Measurements from ENCODE around the gene ATG13.

The ATG13 gene

DNA sequence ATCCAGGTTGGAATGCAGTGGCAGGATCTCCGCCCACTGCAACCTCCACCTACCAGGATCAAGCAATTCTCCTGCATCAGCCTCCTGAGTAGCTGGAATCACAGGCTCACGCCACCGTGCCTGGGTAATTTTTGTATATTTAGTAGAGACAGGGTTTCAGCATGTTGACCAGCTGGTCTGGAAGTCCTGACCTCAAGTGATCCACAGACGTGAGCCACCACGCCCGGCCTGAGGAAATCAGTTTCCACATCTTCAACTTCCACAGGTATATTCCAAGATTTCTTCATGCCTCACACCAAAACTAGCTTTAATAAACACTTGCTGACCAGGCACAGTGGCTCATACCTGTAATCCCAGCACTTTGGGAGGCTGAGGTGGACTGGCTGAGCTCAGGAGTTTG, 8.0 kb upstream of the ATG13 start:
- DNase-seq, result no peak

GRCh38 chr11:46611526-46612304, 5.6 kb upstream of the ATG13 start:
- no peak for DNase-seq

DNA sequence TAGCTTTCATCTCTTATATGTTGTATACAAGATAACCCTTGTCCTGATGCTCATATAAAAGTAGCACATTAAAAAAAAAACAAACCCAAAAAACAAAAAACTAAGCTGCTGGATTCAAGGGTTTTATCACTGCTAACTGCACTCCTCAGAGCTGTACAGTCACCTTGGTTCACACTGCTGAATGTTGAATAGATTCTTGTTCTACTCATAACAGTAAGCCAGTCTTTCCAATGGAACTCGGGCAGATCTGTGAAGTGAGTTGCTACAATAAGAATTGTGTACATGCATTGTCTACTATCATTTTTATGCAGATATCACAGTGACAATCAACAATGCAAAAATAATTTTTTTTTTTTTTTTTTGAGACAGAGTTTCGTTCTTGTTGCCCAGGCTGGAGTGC, 5.0 kb upstream of the ATG13 start:
- no peak for DNase-seq

DNA sequence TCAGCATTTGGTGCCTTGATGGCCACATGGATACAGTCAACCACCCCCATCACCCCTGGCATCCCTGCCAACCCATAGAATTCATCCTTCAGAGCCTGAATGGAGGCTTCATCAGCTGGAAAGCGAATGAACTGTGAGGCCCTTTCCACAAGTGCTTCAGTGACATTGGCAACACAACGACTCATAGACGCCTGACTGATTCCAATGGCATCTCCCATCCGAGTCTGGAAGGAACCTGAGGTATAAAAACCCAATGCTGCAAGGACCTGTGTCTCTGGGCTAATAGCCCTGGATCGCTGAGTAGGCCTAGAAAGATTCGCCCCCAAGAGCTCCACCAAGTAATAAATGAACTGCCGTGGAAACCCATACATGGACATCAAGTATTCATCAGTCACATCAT, 1.6 kb upstream of the ATG13 start:
- no peak for DNase-seq

- DNase-seq, result no peak
Observed at GRCh38 chr11:46616551-46617133, 711 bp upstream of the ATG13 start.

GRCh38 chr11:46617972-46618314, 590 bp downstream of the ATG13 start:
- no peak for DNase-seq

DNA sequence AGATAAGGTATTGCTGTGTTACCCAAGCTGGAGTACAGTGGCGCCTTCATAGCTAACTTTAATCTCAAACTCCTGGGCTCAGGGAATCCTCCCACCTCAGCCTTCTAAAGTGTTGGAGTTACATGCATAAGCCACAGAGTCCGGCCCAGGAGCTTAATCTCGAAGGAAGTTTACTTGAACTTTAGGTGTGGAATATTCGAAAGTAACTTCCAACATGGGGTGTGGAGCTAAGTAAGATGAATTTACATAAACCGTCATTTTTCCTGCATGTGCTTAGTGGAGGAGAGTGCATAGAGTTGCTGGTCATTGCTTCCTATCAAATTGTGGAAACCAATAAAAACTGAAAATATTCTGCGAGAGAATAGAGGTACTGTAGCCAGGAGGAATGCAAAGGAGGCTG, 1.5 kb downstream of the ATG13 start:
- DNase-seq, result no peak

DNA sequence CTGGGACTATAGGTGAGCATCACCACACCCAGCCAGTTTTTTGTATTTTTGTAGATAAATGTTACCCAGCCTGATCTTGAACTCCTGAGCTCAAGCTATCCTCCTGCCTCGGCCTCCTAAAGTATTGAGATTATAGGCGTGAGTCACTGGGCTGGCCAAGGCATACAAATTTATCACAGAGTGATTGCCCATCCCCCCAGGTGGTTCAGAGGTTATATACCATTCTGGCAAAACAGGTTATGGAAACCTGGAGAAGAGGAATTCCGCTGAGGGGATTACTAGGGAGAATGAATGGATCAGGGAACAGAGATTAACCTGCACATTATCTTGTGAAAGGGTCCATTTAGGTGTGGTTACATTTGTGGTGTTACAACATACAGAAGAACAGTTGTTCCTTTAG, 8.1 kb downstream of the ATG13 start:
- DNase-seq, result no peak

GRCh38 chr11:46628961-46629360, 11.6 kb downstream of the ATG13 start:
- no peak for DNase-seq

DNA sequence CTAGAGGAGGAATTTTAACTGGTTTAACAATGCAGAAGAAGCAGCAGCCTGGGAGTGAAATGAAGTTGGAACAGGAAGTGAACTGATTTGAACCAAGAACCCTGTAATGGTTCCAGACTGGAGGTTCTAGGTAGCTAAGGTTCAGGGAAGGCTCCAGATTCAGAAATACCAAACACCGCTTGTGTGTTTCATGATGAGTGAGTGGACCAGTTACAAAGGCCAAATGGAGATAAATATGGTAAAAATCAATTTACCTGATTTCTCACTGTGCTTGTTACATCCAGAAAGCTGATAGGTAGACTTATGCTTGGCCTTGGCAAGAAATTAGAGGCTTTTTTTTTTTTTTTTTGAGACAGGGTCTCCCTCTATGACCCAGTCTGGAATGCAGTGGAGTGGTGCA, 12.9 kb downstream of the ATG13 start:
- no peak for DNase-seq

- no peak for DNase-seq
Observed at GRCh38 chr11:46631676-46632075, 14.3 kb downstream of the ATG13 start.

DNA sequence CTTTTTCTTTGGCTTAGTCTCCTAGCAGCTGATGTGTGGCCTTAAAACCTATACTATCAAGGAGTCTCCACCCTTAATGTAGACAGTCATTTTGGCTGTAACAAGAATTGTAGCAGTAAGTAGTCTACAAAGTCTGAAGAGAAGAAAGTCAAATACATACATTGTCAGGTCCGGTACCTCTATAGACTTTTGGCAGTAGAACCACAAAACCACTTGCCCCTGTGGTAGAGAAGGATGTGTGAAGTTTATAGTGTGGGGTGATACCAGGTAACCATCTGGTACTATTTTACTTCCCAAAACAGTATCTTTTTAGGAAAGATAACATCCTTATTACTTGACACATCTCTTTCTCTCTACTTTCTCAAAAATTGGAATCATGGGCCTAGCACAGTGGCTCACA, 15.1 kb downstream of the ATG13 start:
- DNase-seq, result no peak

GRCh38 chr11:46633291-46634217, 16.2 kb downstream of the ATG13 start:
- no peak for DNase-seq

- DNase-seq, result no peak
Observed at GRCh38 chr11:46635557-46636139, 18.3 kb downstream of the ATG13 start.

- no peak for DNase-seq
Observed at GRCh38 chr11:46637546-46637945, 20.2 kb downstream of the ATG13 start.

- DNase-seq, result no peak
Observed at GRCh38 chr11:46639197-46639839, 22.0 kb downstream of the ATG13 start.

- DNase-seq, result no peak
Observed at GRCh38 chr11:46640036-46640788, 22.9 kb downstream of the ATG13 start.

- DNase-seq, result no peak
Observed at GRCh38 chr11:46641639-46642038, 24.3 kb downstream of the ATG13 start.

DNA sequence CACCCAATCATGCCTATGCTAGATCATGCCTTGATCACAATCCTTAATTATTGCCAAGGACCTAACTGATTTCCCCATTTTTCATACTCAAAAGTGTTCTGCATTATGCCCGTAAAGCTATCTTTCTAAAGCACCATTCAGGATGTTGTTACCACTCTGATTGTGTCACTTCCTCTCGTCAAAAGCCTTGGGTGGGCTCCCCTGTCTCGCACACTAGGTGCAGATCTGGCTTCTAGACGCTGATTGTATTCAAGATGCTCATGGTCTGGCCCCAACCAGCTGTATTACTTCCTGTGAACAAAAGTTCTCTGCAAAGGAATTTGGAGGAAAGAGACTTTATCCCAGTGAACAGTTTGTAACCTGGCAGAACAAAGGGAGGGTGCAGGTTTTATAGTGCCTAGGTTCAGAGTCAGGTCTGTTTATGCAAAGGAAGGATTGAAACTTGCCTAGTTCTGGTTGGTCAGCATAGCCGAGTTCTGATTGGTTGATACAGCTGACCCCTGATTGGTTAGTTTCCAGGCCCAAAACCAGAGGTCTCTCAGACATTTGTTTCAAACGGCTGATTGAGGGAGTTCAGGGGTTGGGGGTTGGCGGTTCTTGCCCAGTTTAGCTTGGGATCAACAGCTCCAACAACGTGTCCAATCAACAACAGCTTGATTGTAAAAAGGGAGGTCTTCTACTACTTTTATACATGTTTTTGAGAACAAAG, 25.4 kb downstream of the ATG13 start:
- no peak for DNase-seq

- DNase-seq, result no peak
Observed at GRCh38 chr11:46643531-46643930, 26.2 kb downstream of the ATG13 start.

DNA sequence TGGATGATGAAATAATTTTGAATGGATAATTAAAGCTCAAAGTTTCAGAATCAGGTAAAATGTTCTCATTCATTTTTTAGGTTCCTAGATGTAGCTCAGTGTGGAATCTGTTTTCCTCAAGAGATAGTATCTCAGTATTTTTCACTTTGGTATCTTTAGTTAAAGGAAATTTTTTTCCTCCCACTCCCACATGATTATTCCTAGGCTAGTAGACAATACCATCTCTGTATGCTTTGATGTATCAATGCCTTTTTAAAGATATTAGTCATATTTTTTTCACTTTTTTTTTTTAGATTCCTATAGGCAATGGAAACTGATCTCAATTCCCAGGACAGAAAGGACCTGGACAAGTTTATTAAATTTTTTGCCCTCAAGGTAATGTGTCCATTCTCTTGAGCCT, 26.6 kb downstream of the ATG13 start:
- no peak for DNase-seq
